Measurements from ENCODE around the gene PEX3. TPM values are rescaled to one million over a fixed set of nuclear protein-coding genes. Genes with fewer than 3 reads are reported as not detected.
A peak's percentile ranks its signal among the peaks of the same experiment; 100 is the strongest.
"Not testable (repeated sequence)": the region's sequence is repeated elsewhere in the genome, so short reads cannot be mapped to it uniquely, and the experiment has no call there.

The PEX3 gene
- total RNA-seq, 5 donors from 2014 or later (not counting 1 experiment from before 2014, with no cell fraction given), result 12.2 to 19.9 (median 16.9) TPM

GRCh38 chr6:143451531-143451930 is 926 bp downstream of the PEX3 start:
- ChIA-PET CTCF (interaction anchor here in 1 of 2 donors (1.4 kb wide), 1 partner anchor 753 kb away, joined by 3 read pairs; no protein-coding TSS in a partner anchor), POLR2A (interaction anchor here in 1 of 2 donors (0.6 kb wide), 1 partner anchor 603 kb away, joined by 5 read pairs; no protein-coding TSS in a partner anchor)
- peak overlapping the region in 1 of 2 donors; percentile 90 for H3K4me3 ChIP-seq (ENCODE audit: control insufficient read depth in 1 of 2, extremely low read depth in 1 of 2, low read length in 1 of 2)
- WGBS (ENCODE audit: insufficient coverage), result no CpG with 5 or more reads among the region's 4 CpGs
- H3K9me3 ChIP-seq, result no peaks in the 10 kb centered on the region
- peaks cover 0 to 4% of the 10 kb centered on the region in 2 donors for H3K36me3 ChIP-seq (ENCODE audit: control insufficient read depth in 2 of 2, extremely low read depth in 1 of 2, insufficient read depth in 1 of 2, low read length in 1 of 2)
- no peak for ATAC-seq (replicated peaks in 1 of 4)
- no peaks in the 10 kb centered on the region for H3K27me3 Mint-ChIP-seq
- peaks cover 14% of the 10 kb centered on the region for H3K36me3 Mint-ChIP-seq
- peak overlapping the region; percentile 76 for H3K27ac ChIP-seq (ENCODE audit: low read length)
- peak overlapping the region; percentile 96 to 100 (median 99) for H3K4me3 Mint-ChIP-seq
- peak overlapping the region; percentile 98 for H3K27ac Mint-ChIP-seq
- H3K4me1 Mint-ChIP-seq, result peaks cover 59 to 61% (median 59%) of the 10 kb centered on the region in 3 donors
- no peaks in the 10 kb centered on the region for H3K9me3 Mint-ChIP-seq
- H3K4me1 ChIP-seq (ENCODE audit: control insufficient read depth in 1 of 2, extremely low read depth in 1 of 2, insufficient read depth in 2 of 2, low read length in 2 of 2), result peaks cover 7 to 12% of the 10 kb centered on the region in 2 experiments
- no peaks in the 10 kb centered on the region for H3K27me3 ChIP-seq (replicated peaks in 1 of 2; ENCODE audit: control insufficient read depth in 2 of 2, extremely low read depth in 1 of 2, insufficient read depth in 2 of 2, low read length in 1 of 2)
- peak in 1 of 35 experiments; percentile 5 for DNase-seq

GRCh38 chr6:143457563-143458359 is 7.2 kb downstream of the PEX3 start:
- Mint-ChIP-seq H3K4me1 (peaks cover 28 to 42% (median 32%) of the 10 kb centered on the region in 3 donors), H3K36me3 (peaks cover 37% of the 10 kb centered on the region), H3K9me3 (no peaks in the 10 kb centered on the region), H3K27ac (no peak overlapping the region), H3K4me3 (no peak overlapping the region), H3K27me3 (no peaks in the 10 kb centered on the region)
- CTCF ChIA-PET, result interaction anchor here in 1 of 2 donors (0.7 kb wide), 1 partner anchor 28 kb away, joined by 3 read pairs; no protein-coding TSS in a partner anchor
- ATAC-seq (replicated peaks in 1 of 4), result no peak
- POLR2A ChIA-PET, result no interaction called here
- Histone ChIP-seq H3K27me3 (replicated peaks in 1 of 2; ENCODE audit: control insufficient read depth in 2 of 2, extremely low read depth in 1 of 2, insufficient read depth in 2 of 2, low read length in 1 of 2) (no peaks in the 10 kb centered on the region), H3K9me3 (no peaks in the 10 kb centered on the region), H3K36me3 (ENCODE audit: control insufficient read depth in 2 of 2, extremely low read depth in 1 of 2, insufficient read depth in 1 of 2, low read length in 1 of 2) (peaks cover 12 to 19% of the 10 kb centered on the region in 2 donors), H3K4me3 (ENCODE audit: control insufficient read depth in 1 of 2, extremely low read depth in 1 of 2, low read length in 1 of 2) (no peak overlapping the region), H3K4me1 (ENCODE audit: control insufficient read depth in 1 of 2, extremely low read depth in 1 of 2, insufficient read depth in 2 of 2, low read length in 2 of 2) (no peaks in the 10 kb centered on the region), H3K27ac (ENCODE audit: low read length) (no peak overlapping the region)
- 38% methylated on average over 1 of the region's 2 CpGs for WGBS (ENCODE audit: insufficient coverage)
- no peak for DNase-seq

- Mint-ChIP-seq H3K27ac (no peak overlapping the region), H3K27me3 (no peaks in the 10 kb centered on the region), H3K4me3 (no peak overlapping the region), H3K36me3 (peaks cover 67% of the 10 kb centered on the region), H3K9me3 (no peaks in the 10 kb centered on the region), H3K4me1 (peaks cover 2 to 24% (median 6%) of the 10 kb centered on the region in 3 donors)
- Histone ChIP-seq H3K27me3 (replicated peaks in 1 of 2; ENCODE audit: control insufficient read depth in 2 of 2, extremely low read depth in 1 of 2, insufficient read depth in 2 of 2, low read length in 1 of 2) (no peaks in the 10 kb centered on the region), H3K36me3 (ENCODE audit: control insufficient read depth in 2 of 2, extremely low read depth in 1 of 2, insufficient read depth in 1 of 2, low read length in 1 of 2) (peaks cover 8 to 29% of the 10 kb centered on the region in 2 donors), H3K4me3 (ENCODE audit: control insufficient read depth in 1 of 2, extremely low read depth in 1 of 2, low read length in 1 of 2) (no peak overlapping the region), H3K4me1 (ENCODE audit: control insufficient read depth in 1 of 2, extremely low read depth in 1 of 2, insufficient read depth in 2 of 2, low read length in 2 of 2) (no peaks in the 10 kb centered on the region), H3K27ac (ENCODE audit: low read length) (no peak overlapping the region), H3K9me3 (no peaks in the 10 kb centered on the region)
- ChIA-PET CTCF (no interaction called here), POLR2A (no interaction called here)
- no CpG with 5 or more reads among the region's 2 CpGs for WGBS (ENCODE audit: insufficient coverage)
- DNase-seq (no peak), ATAC-seq (replicated peaks in 1 of 4) (no peak)
Measured at GRCh38 chr6:143465546-143465945, 14.9 kb downstream of the PEX3 start.

- Mint-ChIP-seq H3K4me1 (peaks cover 0 to 18% (median 2%) of the 10 kb centered on the region in 3 donors), H3K36me3 (peaks cover 68% of the 10 kb centered on the region), H3K27ac (no peak overlapping the region), H3K4me3 (no peak overlapping the region), H3K9me3 (no peaks in the 10 kb centered on the region), H3K27me3 (no peaks in the 10 kb centered on the region)
- H3K4me3 ChIP-seq (ENCODE audit: control insufficient read depth in 1 of 2, extremely low read depth in 1 of 2, low read length in 1 of 2), result no peak overlapping the region
- ChIA-PET CTCF (no interaction called here), POLR2A (no interaction called here)
- H3K36me3 ChIP-seq (ENCODE audit: control insufficient read depth in 2 of 2, extremely low read depth in 1 of 2, insufficient read depth in 1 of 2, low read length in 1 of 2), result peaks cover 0 to 29% of the 10 kb centered on the region in 2 donors
- H3K9me3 ChIP-seq, result no peaks in the 10 kb centered on the region
- no peaks in the 10 kb centered on the region for H3K27me3 ChIP-seq (replicated peaks in 1 of 2; ENCODE audit: control insufficient read depth in 2 of 2, extremely low read depth in 1 of 2, insufficient read depth in 2 of 2, low read length in 1 of 2)
- ATAC-seq (replicated peaks in 1 of 4) (no peak), DNase-seq (no peak)
- no peak overlapping the region for H3K27ac ChIP-seq (ENCODE audit: low read length)
- H3K4me1 ChIP-seq (ENCODE audit: control insufficient read depth in 1 of 2, extremely low read depth in 1 of 2, insufficient read depth in 2 of 2, low read length in 2 of 2), result no peaks in the 10 kb centered on the region
Measured at GRCh38 chr6:143468026-143468425, 17.4 kb downstream of the PEX3 start.

GRCh38 chr6:143468823-143469222 is 18.2 kb downstream of the PEX3 start:
- H3K27ac ChIP-seq (ENCODE audit: low read length); H3K9me3 Mint-ChIP-seq; H3K9me3 ChIP-seq; H3K4me3 ChIP-seq (ENCODE audit: control insufficient read depth in 1 of 2, extremely low read depth in 1 of 2, low read length in 1 of 2); ATAC-seq (replicated peaks in 1 of 4); H3K27me3 ChIP-seq (replicated peaks in 1 of 2; ENCODE audit: control insufficient read depth in 2 of 2, extremely low read depth in 1 of 2, insufficient read depth in 2 of 2, low read length in 1 of 2); H3K27ac Mint-ChIP-seq; POLR2A ChIA-PET; DNase-seq; H3K4me3 Mint-ChIP-seq; H3K4me1 ChIP-seq (ENCODE audit: control insufficient read depth in 1 of 2, extremely low read depth in 1 of 2, insufficient read depth in 2 of 2, low read length in 2 of 2); CTCF ChIA-PET; H3K27me3 Mint-ChIP-seq: not testable (repeated sequence)
- H3K36me3 Mint-ChIP-seq, result peaks cover 71% of the 10 kb centered on the region
- H3K4me1 Mint-ChIP-seq, result peaks cover 0 to 16% (median 2%) of the 10 kb centered on the region in 3 donors
- H3K36me3 ChIP-seq (ENCODE audit: control insufficient read depth in 2 of 2, extremely low read depth in 1 of 2, insufficient read depth in 1 of 2, low read length in 1 of 2), result peaks cover 0 to 28% of the 10 kb centered on the region in 2 donors
- WGBS (ENCODE audit: insufficient coverage), result no CpG with 5 or more reads among the region's 2 CpGs

- Mint-ChIP-seq H3K4me3 (no peak overlapping the region), H3K4me1 (peaks cover 0 to 8% (median 0%) of the 10 kb centered on the region in 3 donors), H3K9me3 (no peaks in the 10 kb centered on the region), H3K27ac (no peak overlapping the region), H3K36me3 (peaks cover 74% of the 10 kb centered on the region), H3K27me3 (no peaks in the 10 kb centered on the region)
- ATAC-seq (replicated peaks in 1 of 4) (no peak), DNase-seq (no peak)
- H3K9me3 ChIP-seq, result no peaks in the 10 kb centered on the region
- H3K36me3 ChIP-seq (ENCODE audit: control insufficient read depth in 2 of 2, extremely low read depth in 1 of 2, insufficient read depth in 1 of 2, low read length in 1 of 2), result peaks cover 0 to 42% of the 10 kb centered on the region in 2 donors
- ChIA-PET CTCF (no interaction called here), POLR2A (no interaction called here)
- no peaks in the 10 kb centered on the region for H3K27me3 ChIP-seq (replicated peaks in 1 of 2; ENCODE audit: control insufficient read depth in 2 of 2, extremely low read depth in 1 of 2, insufficient read depth in 2 of 2, low read length in 1 of 2)
- H3K27ac ChIP-seq (ENCODE audit: low read length), result no peak overlapping the region
- no peak overlapping the region for H3K4me3 ChIP-seq (ENCODE audit: control insufficient read depth in 1 of 2, extremely low read depth in 1 of 2, low read length in 1 of 2)
- no peaks in the 10 kb centered on the region for H3K4me1 ChIP-seq (ENCODE audit: control insufficient read depth in 1 of 2, extremely low read depth in 1 of 2, insufficient read depth in 2 of 2, low read length in 2 of 2)
- no CpG with 5 or more reads among the region's 1 CpG for WGBS (ENCODE audit: insufficient coverage)
Measured at GRCh38 chr6:143471822-143472221, 21.2 kb downstream of the PEX3 start.

Measured in T-cell (primary cell).